CD1c-positive myeloid dendritic cell (primary cell): ENCODE data around the gene PDIK1L.
"Not testable (repeated sequence)": the region's sequence is repeated elsewhere in the genome, so short reads cannot be mapped to it uniquely, and the experiment has no call there.

Experiments
- DNase-seq: peaks from one replicate; pipeline ENCODE4 v3.0.0-alpha.2; 2016; ENCODE audit errors: extremely low spot score

The PDIK1L gene

DNA sequence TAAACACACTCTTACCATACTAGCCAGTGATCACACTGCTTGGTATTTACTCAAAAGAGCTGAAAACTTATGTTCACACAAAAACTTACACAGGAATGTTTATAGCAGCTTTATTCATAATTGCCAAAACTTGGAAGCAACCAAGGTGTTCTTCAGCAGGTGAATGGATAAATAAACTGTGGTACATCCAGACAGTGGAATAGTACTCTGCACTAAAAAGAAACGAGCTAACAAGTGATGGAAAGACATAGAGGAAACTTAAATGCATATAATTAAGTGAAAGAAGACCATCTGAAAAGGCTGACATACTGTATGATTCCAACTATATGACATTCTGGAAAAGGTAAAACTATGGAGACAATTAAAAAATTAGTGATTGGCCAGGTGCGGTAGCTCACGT, 20.7 kb upstream of the PDIK1L start:
- DNase-seq: no peak

DNA sequence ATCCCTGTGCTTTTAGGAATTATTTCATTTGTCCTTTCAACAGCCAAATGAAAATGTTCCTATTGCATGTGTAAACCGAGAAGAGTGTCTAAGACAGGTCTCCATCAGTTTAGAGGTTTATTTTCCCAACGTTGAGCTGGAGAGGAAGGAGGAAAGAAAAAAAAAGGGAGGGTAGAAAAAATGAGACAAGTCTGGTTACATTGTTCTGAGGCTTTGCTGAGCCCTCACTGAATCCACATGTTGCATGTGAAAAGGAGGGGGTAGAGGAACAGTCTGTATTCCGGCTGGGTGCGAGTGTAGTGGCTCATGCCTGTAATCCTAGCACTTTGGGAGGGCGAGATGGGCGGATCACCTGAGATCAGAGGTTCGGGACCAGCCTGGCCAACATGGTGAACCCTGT, 19.2 kb upstream of the PDIK1L start:
- DNase-seq: no peak

DNA sequence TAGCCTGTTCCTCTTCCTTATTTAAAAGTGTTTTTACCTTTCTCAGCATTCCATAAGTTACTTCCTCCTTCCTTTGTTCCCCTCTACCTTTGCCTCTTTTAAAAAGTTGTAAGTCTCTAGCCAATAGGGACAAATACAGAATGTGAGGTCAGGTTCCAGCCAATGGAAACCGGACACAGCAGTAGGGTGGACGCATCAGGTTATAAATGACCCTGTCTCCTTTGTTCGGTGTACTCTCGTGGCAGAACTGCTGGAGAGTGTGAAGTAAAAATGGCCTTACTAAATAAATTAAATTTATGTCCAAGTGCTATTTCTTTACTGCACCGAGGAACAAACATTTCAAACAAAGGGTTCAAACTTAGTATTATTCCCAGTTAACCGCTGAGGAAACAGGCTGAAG, 18.1 kb upstream of the PDIK1L start:
- not testable (repeated sequence) for DNase-seq

DNA sequence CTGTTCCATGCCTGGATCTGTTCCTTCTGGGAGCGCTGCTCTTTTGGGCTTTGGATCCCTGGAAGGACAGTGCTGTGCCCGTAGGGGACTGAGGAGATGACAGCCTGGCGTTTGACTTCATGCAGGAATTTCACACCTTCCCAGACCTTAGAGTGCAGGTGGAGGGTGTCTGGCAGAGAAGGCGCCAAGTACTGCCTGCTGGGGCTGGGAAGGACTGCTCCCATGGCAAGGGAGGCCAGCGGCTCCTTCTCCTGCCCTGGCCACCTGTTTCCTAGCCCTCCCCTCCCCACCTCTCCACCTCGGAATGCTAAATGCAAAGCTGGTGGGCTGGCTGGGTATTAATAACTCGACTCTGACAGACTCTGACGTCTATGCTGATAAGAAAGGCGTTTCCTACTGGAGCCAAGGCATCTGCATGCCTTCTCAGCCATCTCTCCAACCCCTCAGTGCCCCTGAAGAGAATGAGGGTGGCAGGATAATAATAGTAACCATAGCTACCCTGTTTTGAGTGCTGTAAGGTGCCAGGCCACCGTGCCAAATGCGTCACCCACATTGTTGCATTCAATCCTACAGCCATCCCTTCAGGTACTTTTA, 17.5 kb upstream of the PDIK1L start:
- no peak for DNase-seq

DNA sequence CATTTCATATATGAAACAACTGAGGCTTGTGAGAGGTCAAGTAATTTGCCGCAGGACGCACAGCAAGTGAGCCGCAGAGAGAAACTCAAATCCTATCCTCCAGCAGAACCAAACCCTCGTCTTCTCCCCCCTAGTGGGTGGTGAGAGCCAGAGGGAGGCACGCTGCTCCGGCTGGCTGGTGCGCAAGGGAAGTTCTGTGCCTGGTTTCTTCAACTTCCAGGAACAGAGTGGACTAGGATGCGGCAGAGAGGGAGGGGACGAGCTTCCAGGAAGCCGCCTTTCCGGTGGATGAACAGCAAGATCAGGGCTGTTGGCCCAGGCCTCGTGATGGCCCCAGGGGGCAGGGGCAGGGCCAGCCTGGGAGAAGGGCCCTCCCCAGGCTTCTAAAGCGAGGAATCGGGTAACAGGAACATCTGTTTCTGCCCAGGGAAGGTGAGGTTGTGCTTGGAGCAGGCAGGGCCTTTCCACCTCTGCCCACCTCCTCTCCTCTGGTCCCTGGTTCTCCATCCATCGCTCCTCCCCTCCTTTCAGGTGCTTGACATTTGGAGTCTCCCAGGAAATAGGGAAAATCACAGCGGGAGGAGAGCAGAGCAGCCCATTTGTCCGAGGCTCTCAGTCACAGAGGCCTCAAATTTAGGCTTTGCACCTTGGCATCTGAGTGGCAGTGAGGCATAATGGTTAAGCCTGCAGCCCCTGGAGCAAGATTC, 16.8 kb upstream of the PDIK1L start:
- DNase-seq: no peak

DNA sequence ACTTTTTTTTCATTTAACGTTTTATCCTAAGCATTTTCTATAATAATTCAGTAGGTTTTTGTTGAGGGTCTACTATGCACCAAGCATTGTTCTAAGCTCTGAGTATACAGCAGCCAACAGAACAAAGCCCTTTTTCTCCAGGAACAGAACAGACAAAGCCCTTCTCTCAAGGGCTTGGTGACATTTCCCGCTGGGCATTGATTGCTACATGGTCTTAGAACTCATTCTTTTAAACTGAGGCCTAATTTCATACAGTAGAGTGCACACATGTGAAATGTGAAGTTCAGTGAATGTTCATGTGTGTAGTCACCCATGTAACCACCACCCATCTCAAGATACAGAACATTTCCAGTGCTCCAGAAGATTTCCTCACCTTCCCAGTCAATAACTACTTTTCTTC, 15.2 kb upstream of the PDIK1L start:
- DNase-seq: no peak

DNA sequence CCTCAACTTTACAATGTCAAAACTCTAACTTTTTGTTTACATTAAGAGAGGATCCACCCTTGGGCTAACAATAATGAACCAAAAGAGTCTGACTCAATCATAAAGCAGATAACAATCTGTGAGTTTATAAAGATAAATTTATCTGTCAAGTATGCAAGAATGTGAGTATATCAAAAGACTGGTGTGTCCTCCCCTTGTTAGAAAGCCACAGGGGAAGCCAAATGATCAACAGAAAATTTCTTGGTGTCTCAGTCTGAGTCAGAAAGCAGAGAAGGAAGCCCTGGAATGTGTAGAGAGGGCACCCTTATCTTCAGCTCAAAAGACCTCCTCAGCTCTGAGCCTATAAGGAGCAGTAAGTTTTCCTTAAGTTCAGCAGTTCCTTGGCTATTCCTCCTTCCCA, 13.9 kb upstream of the PDIK1L start:
- DNase-seq: no peak

DNA sequence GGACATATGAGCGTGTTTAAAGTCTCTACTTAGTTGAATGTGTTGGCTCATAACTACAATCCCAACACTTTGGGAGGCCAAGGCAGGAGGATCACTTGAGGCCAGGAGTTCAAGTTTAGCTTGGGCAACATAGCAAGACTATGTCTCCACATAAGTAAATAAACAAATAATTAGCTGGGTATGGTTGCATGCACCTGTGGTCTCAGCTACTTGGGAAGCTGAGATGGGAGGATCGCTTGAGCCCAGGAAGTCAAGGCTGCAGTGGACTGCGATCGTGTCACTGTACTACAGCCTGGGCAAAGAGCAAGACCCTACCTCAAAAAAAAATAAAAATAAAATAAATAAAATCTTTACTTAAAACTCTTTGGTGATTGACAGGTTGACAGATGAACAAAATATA, 13.0 kb upstream of the PDIK1L start:
- no peak for DNase-seq

DNA sequence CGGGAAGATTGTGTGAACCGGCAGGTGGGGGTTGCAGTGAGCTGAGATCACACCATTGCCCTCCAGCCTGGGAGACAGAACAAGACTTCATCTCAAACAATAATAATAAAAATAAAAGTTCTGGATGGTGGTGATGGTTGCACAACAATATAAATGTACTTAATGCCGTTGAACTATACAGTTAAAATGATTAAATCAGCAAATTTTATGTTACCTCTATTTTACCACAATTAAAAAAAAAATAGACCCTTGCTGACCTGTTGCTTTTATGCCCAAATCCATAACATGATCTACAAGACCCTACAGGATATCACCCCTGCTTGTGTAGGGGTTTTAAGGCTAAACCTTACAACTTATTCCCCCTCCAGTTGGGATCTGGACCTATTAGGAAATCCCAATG, 11.8 kb upstream of the PDIK1L start:
- DNase-seq: no peak

DNA sequence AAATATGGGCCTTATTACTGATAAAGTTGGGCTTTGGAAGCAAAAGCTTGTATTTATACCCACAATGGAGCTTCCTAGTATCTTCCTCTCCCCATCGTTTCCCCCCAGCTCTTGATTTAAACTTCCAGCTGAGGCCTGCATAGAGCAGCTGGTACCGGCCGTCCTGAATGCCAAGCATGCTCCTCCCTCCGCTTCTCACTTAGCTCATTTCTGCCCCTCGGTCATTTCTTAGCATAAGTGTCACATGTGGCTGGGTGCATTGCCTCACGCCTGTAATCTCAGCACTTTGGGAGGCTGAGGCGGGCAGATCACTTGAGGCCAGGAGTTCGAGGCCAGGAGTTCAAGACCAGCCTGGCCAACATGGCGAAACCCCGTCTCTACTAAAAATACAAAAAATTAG, 11.4 kb upstream of the PDIK1L start:
- DNase-seq: not testable (repeated sequence)

DNA sequence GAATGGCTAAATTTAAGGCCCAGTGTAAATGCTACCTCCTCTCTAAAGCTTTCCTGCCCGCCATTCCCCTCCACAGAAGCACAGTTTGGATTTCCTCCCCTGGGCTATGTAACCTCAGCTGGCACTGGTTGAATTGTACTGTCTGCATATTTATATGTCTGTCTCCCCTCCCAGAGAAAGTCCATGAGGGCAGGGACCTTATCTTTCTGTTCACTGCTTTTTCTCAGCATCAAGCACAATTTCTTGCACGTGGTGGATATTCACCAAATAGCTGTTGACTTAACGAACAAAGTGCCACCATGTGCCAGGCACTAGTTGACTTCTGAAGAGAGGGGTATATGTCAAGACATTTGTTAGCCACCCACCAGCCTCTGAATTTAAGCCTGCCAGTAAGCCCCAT, 9.5 kb upstream of the PDIK1L start:
- DNase-seq: no peak

DNA sequence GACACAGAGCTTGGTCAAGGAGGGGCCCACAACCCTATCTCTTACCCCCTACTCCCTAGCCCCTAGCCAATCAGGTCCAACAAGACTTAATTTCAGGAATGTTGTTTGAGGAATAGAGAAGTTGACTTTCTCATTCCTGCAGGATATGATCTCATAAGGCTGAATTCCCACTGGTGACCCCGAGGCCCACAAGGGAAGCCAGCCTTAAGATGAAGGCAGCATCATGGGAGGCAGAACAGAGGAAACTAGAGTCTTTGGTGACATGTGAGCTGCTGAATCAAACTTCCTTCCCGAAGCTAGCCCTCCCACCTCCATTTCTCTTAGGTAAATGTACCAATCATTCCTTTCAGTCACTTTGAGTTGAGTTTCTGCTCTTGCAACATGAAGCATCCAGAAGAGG, 9.1 kb upstream of the PDIK1L start:
- DNase-seq: no peak

DNA sequence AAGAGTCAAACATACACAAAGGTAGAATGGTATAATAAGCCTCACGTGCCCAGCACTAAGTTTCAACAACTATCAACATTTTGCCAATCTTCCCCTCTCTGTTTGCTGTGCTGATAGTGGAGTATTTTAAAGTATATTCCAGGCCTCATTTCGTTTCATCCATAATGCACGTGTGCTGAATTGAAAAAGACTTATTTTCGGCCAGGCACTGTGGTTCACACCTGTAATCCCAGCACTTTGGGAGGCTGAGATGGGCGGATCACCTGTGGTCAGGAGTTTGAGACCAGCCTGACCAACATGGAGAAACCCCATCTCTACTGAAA, 6.4 kb upstream of the PDIK1L start:
- not testable (repeated sequence) for DNase-seq

DNA sequence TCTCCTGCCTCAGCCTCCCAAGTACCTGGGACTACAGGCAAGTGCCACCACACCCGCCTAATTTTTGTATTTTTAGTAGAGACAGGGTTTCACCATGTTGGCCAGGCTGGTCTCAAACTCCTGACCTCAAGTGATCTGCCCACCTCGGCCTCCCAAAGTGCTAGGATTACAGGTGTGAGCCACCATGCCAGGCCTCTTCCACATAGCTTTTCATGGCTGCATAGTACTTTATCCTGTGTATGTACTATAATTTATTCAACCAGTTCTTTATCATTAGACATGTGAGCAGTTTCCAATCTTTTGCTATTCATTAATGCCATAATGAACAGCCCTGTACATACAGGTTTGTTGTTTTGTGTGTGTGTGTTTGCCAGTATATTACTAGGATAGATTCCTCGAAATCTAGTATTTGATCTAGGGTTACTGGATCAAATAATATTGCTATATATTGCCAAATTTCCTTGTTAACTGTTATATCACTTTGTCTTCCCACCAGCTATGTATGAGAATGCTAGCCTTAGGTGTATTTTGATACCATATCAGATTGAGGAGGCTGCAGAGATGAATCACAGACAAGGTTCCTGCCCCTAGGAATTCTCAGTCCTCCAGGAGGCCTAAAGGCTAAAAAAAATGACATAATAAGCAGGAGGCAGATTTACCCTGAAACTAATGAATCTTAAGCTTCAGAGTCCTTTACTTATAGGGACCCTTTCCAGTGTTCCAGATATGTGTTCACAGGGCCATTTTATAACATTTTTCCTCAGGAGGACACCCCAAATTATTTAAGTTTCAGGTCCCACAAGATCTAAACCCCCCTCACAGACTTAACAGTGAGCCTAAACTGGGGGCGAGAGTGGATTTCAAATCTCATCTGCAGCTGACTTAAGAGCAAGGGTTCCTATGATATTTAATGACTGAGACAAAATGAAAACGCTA, 2.1 kb upstream of the PDIK1L start:
- no peak for DNase-seq

DNA sequence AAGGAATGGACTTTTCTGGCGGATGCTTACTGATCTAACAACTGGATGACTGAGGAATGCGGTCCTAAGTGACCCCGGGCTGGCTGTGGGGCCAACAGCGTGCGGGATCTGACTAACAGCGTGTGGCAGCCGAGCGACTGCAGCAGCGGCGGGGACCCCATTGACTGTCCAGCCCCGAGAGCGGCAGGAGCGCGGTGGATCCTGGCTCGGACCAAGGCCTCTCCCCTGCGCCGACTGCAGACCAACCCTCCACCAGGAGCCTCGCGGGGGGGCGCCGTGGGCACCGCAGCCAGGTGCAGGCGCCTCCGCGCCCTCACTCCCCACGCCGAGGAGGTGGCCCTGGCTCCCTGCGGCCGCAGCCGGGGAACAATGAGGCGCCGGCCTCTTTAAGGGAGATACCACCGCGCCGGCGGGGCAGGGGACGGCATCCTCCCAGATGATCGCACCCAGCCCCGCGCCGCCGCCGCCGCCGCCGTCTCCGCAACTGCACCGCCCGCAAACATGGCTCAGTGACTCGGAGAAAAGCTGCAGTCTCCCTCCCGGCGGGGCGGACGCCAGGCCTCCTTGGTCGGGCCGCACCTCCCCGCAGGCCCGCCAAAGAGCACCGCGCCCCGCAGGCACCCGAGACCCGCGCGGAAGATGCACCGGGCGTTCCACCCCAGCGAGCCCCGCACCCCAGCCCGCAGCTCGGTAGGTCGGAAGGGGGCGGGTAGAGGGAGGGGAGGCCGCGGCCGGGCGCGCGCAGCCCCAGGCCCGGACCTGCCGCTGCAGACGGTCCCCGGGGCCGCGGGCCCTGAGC, 694 bp upstream of the PDIK1L start:
- DNase-seq: peak; percentile 71

DNA sequence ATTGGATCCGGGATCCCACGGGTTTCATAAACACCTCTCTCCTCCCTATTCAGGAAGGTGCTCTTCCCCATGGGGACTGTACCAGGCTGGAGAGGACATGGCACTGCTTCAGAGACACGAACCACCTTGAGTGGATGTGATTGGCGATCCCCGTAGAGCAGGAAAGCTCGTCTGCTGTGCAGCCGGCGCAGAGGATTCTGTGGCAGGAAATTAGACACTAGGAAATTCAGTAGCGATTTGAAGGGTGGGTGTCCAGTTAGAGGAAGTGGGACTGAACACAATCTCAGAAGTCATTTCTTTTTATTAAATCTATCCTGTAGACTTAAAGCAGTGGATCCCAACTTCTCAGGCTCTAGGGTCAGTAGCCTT, 767 bp downstream of the PDIK1L start:
- DNase-seq: peak; percentile 68

DNA sequence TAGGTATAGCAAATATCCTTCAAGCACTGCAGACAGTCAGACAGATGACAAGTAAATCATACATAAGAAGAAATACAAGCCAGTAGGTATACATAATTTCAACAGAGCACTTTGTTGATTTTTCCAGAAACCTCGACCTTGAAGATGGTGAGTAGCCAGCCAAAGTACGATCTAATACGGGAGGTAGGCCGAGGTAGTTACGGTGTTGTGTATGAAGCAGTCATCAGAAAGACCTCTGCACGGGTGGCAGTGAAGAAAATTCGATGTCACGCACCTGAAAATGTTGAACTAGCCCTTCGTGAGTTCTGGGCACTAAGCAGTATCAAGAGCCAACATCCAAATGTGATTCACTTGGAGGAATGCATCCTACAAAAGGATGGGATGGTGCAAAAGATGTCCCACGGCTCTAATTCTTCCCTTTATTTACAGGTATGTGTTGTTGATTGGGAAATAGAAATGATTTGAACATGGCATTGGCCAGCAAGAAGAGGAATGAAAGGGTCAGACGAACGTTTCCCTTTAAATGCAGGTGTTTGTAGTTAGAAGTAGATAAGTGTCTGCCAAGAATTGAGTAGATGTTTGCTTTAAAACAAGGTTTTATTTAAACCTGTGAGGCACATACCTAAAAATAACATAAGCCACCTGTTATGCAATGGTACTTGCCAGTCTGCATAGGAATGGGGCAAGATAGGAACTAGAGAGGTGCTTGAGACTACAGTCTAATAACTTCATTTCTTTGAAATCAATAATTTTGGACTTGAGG, 2.7 kb downstream of the PDIK1L start:
- DNase-seq: no peak

DNA sequence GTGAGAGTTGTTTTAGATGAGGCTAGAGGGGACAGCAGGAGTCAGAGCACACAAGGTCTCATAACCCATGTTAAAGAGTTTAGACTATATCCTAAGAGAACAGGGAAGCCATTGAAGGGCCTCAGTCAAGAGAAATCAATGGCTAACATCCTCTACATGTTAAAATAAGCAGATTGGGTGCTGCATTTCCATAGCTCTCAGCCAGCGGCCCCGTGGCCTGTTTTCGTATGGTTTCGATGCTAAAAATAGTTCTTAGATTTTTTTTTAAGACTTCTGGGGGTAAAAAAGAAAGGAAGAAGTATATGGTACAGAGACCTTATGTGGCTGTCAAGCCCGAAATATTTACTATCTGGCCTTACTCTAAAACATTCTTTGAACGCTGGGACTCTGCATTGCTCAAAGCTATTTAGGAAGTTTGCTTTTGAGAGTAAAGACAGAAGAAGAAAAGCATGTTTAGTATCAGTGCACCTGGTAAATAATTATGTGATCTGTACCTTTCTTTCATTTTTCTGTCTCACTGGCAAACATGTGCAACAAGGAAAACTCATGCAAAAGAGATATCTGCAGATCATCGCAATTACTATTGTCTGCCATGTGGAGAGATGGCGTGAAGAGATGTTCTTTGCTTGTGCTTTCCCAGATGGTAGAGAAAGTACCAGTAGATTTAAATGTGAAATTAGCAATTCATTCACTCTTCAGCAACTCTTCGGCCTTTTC, 8.4 kb downstream of the PDIK1L start:
- no peak for DNase-seq

DNA sequence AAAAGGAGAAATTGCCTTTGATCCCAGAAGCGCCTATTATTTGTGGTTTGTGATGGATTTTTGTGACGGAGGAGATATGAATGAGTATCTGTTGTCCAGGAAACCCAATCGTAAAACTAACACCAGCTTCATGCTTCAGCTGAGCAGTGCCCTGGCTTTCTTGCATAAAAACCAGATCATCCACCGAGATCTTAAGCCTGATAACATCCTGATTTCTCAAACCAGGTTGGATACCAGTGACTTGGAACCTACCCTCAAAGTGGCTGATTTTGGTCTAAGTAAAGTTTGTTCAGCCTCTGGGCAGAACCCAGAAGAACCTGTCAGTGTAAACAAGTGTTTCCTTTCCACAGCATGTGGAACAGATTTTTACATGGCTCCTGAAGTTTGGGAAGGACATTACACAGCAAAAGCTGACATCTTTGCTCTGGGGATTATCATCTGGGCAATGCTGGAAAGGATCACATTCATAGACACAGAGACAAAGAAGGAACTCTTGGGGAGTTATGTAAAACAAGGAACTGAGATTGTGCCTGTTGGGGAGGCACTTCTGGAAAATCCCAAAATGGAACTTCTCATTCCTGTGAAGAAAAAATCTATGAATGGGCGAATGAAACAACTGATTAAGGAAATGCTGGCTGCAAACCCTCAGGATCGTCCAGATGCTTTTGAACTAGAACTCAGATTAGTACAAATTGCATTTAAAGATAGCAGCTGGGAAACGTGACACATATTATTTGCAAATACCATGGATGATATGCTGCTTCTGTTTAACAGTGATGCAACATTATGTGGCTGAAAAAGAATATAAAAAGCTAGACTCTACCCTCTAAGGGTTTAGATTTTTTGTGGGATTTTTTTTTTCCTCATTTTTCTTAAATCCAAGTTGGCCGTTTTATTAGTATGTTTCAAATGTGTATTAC, 10.5 kb downstream of the PDIK1L start:
- peak; percentile 84 for DNase-seq
